Prostate gland (tissue), 2 donors: ENCODE results near the gene ARL3. TPM values are rescaled to one million over a fixed set of nuclear protein-coding genes. Genes with fewer than 3 reads are reported as not detected.

Experiments used
- DNase-seq: peaks from one replicate; pipeline ENCODE4 v3.0.0-alpha.2; 2019; ENCODE audit warnings: low spot score
- H3K27ac ChIP-seq, 2 donors: fragments of 200-600 bp; sonication (generic); 2 replicates each; pipeline ENCODE4 v1.5.1; 2017 to 2019
- H3K27me3 ChIP-seq: fragments of 200-600 bp; sonication (generic); replicated peaks from 2 replicates; pipeline ENCODE4 v1.5.1; 2019; ENCODE audit not compliant: insufficient read depth
- H3K36me3 ChIP-seq, 2 donors: fragments of 200-600 bp; sonication (generic); 1 replicate in 1 of 2; 2 replicates in 1 of 2; pipeline versions ENCODE4 v1.5.1 to v1.8.1; 2017 to 2019
- H3K4me1 ChIP-seq: fragments of 200-600 bp; sonication (generic); replicated peaks from 2 replicates; pipeline ENCODE4 v1.5.1; 2019
- H3K4me3 ChIP-seq, 2 donors: fragments of 200-600 bp; sonication (generic); 2 replicates each; pipeline ENCODE4 v1.5.1; 2017 to 2019
- H3K9me3 ChIP-seq: fragments of 200-600 bp; sonication (generic); 2 replicates; pipeline ENCODE4 v1.5.1; 2017
- CTCF ChIP-seq, 4 experiments: fragments of 200-600 bp in 2 of 4; fragments of 450-650 bp in 2 of 4; sonication (generic) in 2 of 4; IDR thresholded peaks; 1 replicate in 3 of 4; 2 replicates in 1 of 4; pipeline ENCODE4 v1.5.1; 2016 to 2019; ENCODE audit warnings: antibody characterized with exemption in 4 of 4, mild to moderate bottlenecking in 2 of 4, moderate library complexity in 2 of 4
- POLR2A ChIP-seq: fragments of 450-650 bp; IDR thresholded peaks from one replicate; pipeline ENCODE4 v1.6.1; 2016; ENCODE audit warnings: antibody characterized with exemption, mild to moderate bottlenecking
- POLR2AphosphoS5 ChIP-seq: sonication (generic); formaldehyde crosslinking; IDR thresholded peaks from one replicate; pipeline ENCODE4 v1.6.1; 2017; ENCODE audit warnings: antibody characterized with exemption
- WGBS: methylation state at CpG from one replicate; pipeline ENCODE4 v1.1.5; 2018; 5-methylcytosine and 5-hydroxymethylcytosine counted together
- intact Hi-C: fragments of 100-400 bp; cut with DNase I; formaldehyde crosslinking; loops from one replicate; pipeline ENCODE4 v1.14.2; 2022
- total RNA-seq, 2 donors: library from RNA; depleted of rRNA; stranded (reverse); fragments of >200 nt; gene quantifications; one replicate each; pipeline ENCODE4 v1.1.0, GENCODE V29; 2016

The ARL3 gene
- 1 to 10 TPM; 8.0 to 8.5 TPM for total RNA-seq

- TF ChIP-seq CTCF (IDR thresholded peaks at IDR 0.05) (peak in 2 of 4 experiments; percentile 51 to 52), POLR2AphosphoS5 (peak; percentile 91), POLR2A (peak; percentile 42)
- peak within 1 kb of the TSS; percentile 85 to 91 for H3K27ac ChIP-seq
- no peaks in the 10 kb centered on the region for H3K4me1 ChIP-seq
- DNase-seq: peak; percentile 97
- H3K36me3 ChIP-seq: no peaks in the 10 kb centered on the region
- WGBS: under 1% methylated on average over 61 of the region's 62 CpGs
- peak within 1 kb of the TSS; percentile 81 to 93 for H3K4me3 ChIP-seq
- intact Hi-C loops: loop anchor here (2.0 to 5.0 kb wide), 2 partner anchors 31 to 67 kb away; no protein-coding TSS in a partner anchor
- H3K27me3 ChIP-seq: no peaks in the 10 kb centered on the region
- no peaks in the 10 kb centered on the region for H3K9me3 ChIP-seq
These were observed at the start of gene ARL3 for GRCh38 chr10:102713814-102714620. ARL3 (minus strand) TSS chr10:102714397; CDS start chr10:102714275, 122 bp downstream.

- no peaks in the 10 kb centered on the region for H3K36me3 ChIP-seq
- no peak for DNase-seq
- peak overlapping the region; percentile 50 to 65 for H3K27ac ChIP-seq
- no peaks in the 10 kb centered on the region for H3K27me3 ChIP-seq
- WGBS: 86% methylated on average over 7 of the region's 7 CpGs
- intact Hi-C loops: no loop called here
- H3K9me3 ChIP-seq: no peaks in the 10 kb centered on the region
- no peak for TF ChIP-seq POLR2A
- no peak for TF ChIP-seq CTCF (IDR thresholded peaks at IDR 0.05)
- no peak for TF ChIP-seq POLR2AphosphoS5
- H3K4me1 ChIP-seq: no peaks in the 10 kb centered on the region
- H3K4me3 ChIP-seq: no peak overlapping the region
These were observed 48.9 kb upstream of the ARL3 start for GRCh38 chr10:102763037-102763607.

GRCh38 chr10:102762401-102763015 is 48.3 kb upstream of the ARL3 start:
- Histone ChIP-seq H3K36me3 (no peaks in the 10 kb centered on the region), H3K4me1 (no peaks in the 10 kb centered on the region), H3K4me3 (no peak overlapping the region), H3K27me3 (no peaks in the 10 kb centered on the region), H3K27ac (no peak overlapping the region), H3K9me3 (no peaks in the 10 kb centered on the region)
- TF ChIP-seq CTCF (IDR thresholded peaks at IDR 0.05) (no peak), POLR2A (no peak), POLR2AphosphoS5 (no peak)
- intact Hi-C loops: no loop called here
- DNase-seq: no peak
- 77% methylated on average over 7 of the region's 7 CpGs for WGBS

- H3K27ac ChIP-seq: no peak overlapping the region
- TF ChIP-seq POLR2A (no peak), CTCF (IDR thresholded peaks at IDR 0.05) (no peak), POLR2AphosphoS5 (no peak)
- H3K4me1 ChIP-seq: no peaks in the 10 kb centered on the region
These were observed 47.8 kb upstream of the ARL3 start for GRCh38 chr10:102761981-102762380.

More at GRCh38 chr10:102761981-102762380, 47.8 kb upstream of the ARL3 start:
- H3K9me3 ChIP-seq: no peaks in the 10 kb centered on the region
- 95% methylated on average over 4 of the region's 4 CpGs for WGBS
- no peak overlapping the region for H3K4me3 ChIP-seq
- DNase-seq: no peak
- H3K27me3 ChIP-seq: no peaks in the 10 kb centered on the region
- intact Hi-C loops: no loop called here
- H3K36me3 ChIP-seq: no peaks in the 10 kb centered on the region
